HG03378 (cell line): ENCODE data around the gene TNFRSF1A.
"Not testable (repeated sequence)": the region's sequence is repeated elsewhere in the genome, so short reads cannot be mapped to it uniquely, and the experiment has no call there.

Experiments
- ATAC-seq: cut with Tn5 transposase; IDR thresholded peaks from one replicate; pipeline ENCODE4 v1.9.1; 2021; ENCODE audit warnings: mild to moderate bottlenecking, moderate library complexity; ENCODE audit not compliant: unreplicated experiment

Gene TNFRSF1A

GRCh38 chr12:6358881-6359280, 17.0 kb upstream of the TNFRSF1A start:
- no peak for ATAC-seq

GRCh38 chr12:6356374-6356820, 14.5 kb upstream of the TNFRSF1A start:
- no peak for ATAC-seq

DNA sequence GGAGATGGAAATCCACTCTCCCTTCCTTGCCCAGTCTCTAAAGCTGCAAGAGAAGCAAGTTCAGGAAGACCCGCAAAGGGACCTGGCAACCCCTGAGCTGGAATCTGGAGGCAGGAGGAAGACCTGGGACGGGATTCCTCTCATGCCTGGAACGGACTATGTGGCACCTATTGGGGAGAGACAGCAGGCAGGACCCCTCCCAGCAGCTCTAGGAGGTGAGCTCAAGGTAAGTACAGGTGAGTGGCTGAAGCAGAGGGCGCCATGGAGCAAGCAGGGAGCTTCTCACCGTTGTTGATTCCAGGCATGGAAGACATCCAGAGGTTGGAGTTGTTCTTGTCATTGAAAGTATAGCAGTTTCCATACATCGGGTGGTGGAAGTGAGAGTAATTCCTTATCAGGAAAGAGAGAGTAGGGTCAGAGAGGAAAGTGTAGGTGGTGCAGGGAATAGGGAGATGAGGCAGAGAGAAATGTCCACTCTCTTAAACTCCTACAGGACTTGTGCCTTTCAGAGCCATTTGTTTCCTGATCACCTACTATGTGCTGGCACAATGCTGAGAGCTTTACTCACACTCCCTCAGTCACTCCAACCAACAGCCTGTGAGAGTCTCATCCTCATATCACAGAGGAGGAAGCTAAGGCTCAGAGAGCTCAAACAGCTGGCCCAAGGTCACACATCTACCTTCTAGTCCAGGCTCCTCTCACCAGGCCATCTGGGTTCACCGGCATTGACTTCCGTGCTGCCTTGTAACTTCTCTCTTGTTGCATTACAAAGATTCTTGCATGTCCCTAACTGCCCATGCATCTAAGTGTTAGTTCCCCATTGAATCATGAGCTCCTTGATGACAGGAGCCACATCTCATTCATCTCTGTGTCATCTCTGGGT, 13.9 kb upstream of the TNFRSF1A start:
- no peak for ATAC-seq

DNA sequence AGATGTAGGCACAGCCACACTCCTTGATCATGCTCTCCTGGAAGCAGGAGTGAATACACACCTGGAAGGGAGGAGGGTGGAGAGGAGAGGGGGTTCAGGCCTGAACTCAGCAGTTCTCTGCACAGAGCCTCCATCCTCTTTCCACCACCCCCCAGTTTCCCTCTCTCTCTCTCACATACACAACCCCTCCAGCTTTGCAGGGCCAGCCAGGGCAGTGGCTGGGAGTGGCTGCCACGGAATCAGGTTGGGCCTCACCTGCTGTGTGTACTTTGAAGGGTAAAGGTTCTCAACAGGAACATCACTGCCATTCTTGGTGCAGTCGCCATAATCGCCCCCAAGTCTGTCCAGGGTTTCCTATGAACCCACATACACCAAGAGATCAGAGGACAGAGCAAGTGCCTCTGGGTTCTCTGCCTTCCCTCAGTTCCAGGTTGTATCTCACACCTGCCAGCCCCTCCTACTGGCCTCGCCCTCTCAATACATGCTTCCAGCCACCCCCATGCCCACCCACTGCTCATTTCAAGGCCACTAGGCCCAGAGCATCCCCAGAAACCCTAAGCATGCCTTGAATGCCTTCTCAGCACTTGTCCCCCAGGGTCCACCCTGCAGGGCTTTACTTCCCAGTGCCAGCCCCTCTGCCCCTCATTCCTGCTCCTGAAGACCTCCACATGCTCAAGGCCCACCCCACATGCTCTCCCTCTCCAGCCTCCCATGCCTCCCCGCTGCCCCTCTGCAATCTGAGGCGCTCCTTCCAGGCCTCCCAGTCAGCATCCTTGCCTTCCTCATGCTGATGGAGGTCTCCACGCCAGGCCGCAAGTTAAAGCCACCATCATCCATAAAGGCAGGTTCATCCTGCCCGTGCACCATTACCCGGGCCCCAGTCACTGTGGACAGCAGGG, 12.9 kb upstream of the TNFRSF1A start:
- ATAC-seq, result no peak

DNA sequence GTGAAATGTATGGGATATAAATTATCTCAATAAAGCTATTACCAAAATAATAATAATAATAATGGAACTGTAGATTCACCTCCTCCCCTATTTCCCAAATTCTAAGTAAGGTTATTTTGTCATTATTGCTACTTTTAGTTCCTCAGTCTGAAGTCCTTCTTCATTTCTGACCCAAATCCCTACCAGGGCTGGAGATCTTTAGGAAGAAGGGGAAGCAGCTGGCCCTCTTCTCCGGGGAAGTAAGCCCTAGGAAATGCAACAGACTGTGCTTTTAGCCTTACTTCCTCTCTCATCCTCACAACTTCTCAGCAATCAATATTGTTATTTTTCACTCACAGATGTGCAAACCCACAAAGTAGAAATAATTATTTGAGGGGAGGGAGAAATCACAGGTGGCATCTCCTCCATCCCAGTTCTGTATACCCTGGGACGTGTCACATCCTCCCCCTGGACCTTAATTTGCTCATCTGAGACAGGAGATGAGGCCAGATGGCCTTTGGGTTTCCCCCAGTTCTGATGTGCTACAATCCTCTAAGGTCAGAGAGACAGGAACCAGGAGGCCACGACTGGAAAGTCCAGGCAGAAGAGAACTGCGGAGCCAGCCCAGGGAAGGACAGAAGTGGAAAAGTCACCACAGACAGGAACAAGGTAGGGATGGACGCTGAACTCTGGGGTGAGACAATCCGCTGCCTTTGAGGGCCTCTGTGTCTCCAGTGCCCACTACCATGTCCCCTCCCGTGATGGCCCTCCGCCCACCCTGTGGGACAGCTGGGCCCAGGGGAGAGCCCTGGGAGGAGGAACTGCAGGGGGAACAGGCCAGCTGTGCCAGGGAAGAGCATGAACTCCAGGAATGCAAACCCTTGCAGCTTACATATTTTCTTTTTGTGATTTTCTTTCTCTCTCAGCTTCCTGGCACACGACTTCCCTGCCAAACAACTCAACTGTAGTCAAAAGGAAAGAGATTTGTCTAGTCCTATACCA, 10.6 kb upstream of the TNFRSF1A start:
- ATAC-seq, result no peak

DNA sequence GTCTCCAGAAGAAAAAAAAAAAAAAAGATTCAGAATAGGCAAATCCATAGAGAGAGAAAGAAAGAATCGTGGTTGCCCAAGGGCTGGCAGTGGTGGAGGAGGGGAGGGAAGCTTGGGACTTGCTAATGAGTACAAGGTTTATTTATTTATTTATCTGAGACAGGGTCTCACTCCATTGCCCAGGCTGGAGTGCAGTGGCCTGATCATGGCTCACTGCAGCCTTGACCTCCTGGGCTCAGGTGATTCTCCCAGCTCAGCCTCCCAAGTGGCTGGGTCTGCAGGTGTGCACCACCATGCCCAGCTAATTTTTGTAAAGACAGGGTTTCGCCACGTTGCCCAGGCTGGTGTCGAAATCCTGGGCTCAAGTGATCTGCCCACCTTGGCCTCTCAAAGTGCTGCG, 9.7 kb upstream of the TNFRSF1A start:
- ATAC-seq, result no peak

- no peak for ATAC-seq
Observed at GRCh38 chr12:6347367-6348338, 5.8 kb upstream of the TNFRSF1A start.

DNA sequence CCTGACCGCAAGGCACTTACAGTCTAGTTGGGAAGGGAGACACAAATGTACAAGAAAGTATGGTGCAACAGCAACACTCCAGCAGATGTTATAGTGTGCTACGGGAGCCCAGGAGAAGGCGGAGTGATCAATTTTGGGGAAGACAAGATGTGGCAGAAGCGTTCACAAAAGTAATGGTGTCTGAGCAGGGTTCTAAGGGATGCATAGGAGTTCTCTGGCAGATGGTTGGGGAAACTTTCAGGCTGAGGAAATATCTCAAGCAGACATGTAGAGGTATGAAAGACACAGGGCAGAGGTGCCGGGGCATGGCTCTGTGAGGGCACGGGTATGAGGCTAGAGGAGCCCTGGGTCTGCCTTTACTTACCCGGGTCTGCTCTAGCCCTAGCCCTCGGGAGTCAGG, 5.1 kb upstream of the TNFRSF1A start:
- no peak for ATAC-seq

- no peak for ATAC-seq
Observed at GRCh38 chr12:6346235-6346832, 4.5 kb upstream of the TNFRSF1A start.

DNA sequence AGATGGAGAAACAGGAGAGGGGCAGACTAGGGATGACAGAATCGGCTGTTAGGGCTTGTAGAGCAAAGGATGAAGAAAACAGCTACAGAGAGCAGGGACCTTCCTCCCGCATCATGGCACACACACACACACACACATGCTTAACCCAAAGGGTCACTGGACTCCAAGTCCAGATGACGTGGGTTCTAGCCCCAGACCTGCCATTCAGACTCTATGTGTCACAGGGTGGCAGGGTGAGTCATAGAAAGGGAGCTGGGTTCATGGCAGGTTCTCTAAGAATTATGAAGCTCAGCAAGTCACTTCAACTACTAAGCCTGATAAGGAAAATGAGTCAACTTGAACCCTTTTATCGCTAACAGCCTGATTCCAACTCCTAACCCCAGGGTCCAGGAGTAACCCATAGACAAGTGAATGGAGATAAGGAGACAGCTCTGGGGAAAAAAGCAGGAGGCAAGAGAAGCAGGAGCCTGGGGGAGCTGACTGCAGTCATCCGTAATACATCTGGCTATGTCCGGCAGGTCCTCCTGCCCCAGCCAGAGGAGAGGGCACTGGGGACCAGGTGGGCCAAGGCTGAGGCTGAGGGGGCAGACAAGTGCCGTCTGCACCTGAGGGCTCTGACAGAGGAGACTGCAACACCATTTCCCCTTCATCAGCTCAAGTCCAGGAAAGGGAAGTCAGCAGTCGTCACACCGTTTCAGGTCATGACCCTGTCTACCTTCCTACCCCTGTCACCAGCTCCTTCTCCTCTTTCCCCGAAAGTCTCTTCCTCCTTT, 3.6 kb upstream of the TNFRSF1A start:
- ATAC-seq, result no peak

GRCh38 chr12:6344101-6344660, 2.3 kb upstream of the TNFRSF1A start:
- not testable (repeated sequence) for ATAC-seq

- ATAC-seq, result no peak
Observed at GRCh38 chr12:6343518-6343917, 1.6 kb upstream of the TNFRSF1A start.

- ATAC-seq, result no peak
Observed at GRCh38 chr12:6342140-6342889, 439 bp upstream of the TNFRSF1A start.

DNA sequence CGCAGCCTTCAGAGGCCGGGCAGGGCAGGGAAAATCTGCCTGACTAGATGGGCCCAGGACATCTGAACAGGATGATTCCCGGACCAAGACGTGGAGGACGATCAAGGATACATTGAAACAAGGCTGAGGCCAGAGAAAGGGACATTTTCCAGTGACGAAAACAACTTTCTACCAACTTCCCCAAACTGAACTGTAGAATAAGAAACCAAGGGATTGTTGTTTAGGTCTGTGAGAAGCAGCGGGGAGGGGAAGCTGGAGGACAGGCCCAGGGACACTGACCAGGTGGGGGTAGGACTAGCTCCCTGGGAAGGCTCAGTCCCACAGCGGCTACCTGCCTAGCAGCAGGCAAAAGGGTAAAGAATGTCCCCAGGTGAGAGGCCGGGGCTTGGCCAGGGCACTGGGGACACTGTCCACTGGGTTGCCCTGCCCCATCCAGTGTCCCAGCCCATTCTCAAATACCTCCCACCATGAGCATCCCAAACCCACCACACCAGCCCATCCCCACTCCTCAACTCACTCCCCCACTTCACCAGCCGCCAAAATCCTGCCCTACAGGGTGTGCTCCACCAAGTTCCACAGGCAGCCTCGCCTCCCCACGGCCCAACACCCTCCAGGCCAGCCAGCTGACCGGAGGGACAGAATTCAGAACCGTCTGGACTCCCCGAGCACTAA, 995 bp downstream of the TNFRSF1A start:
- no peak for ATAC-seq

DNA sequence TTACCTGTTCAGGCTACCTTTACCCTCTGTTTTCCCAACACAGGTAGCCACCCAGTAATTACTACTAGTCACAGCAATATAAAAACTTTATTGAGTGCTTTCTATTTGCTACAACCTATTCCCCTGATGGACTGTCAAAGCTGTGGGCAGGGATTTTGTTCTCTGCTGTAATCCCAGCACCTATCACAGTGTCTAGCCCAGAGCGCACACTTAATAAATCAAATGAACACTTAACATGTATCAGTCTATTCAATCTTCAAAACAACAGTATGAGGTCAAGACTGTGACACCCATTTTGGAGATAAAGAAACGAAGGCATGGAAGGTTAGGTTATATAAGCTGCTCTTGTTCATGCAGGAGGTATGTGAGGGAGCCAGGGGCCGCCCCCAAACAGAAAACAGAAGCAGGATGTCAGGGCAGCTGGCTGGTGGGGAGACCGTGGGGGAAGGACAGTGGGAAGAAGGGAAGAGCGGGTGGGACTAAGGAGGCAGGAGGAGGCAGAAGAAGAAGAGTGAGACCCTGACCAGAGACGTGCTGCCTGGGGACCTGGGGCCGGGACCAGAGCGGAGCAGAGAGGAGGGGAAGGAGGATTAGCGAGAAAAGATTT, 1.7 kb downstream of the TNFRSF1A start:
- ATAC-seq, result no peak

- no peak for ATAC-seq
Observed at GRCh38 chr12:6338955-6339354, 2.9 kb downstream of the TNFRSF1A start.
